B cell (primary cell): ENCODE results near the gene TBX15.

Experiments
- CTCF ChIP-seq: fragments of 200-600 bp; IDR thresholded peaks from one replicate; pipeline ENCODE4 v1.8.0; 2022; ENCODE audit warnings: antibody characterized with exemption, mild to moderate bottlenecking
- EZH2 ChIP-seq: IDR thresholded peaks from 2 replicates; pipeline ENCODE4 v1.6.1; 2012; ENCODE audit warnings: borderline replicate concordance, low read depth, mild to moderate bottlenecking, moderate library complexity, low read length; ENCODE audit not compliant: insufficient read depth, poor library complexity, severe bottlenecking

GRCh38 chr1:118868387-118868786 is 119.8 kb downstream of the TBX15 start:
- no peak for TF ChIP-seq CTCF
- TF ChIP-seq EZH2: no peak
